AG04450 (cell line): ENCODE measurements around the gene TRABD. TPM values are rescaled to one million over a fixed set of nuclear protein-coding genes. Genes with fewer than 3 reads are reported as not detected.

Experiments
- CTCF ChIA-PET: fragments of 300-600, 350-600 bp; formaldehyde crosslinking; extraction: SDS; loops from one replicate; lab custom pipeline; 2022; ENCODE audit warnings: antibody characterized with exemption, inconsistent platforms; lab: Charles Lee
- POLR2A ChIA-PET: fragments of 350-600 bp; formaldehyde crosslinking; extraction: SDS; loops from one replicate; lab custom pipeline; 2021; ENCODE audit warnings: antibody characterized with exemption, inconsistent platforms; lab: Yijun Ruan, JAX
- DNase-seq: peaks from one replicate; pipeline ENCODE4 v3.0.0-alpha.2; 2011; ENCODE audit warnings: low read depth, low spot score
- H3K27ac ChIP-seq: one replicate; pipeline ENCODE4 v1.5.1; 2012; ENCODE audit warnings: low read depth, low read length, control low read depth
- H3K27me3 ChIP-seq: one replicate; pipeline ENCODE4 v1.6.0; 2012; ENCODE audit warnings: low read length; ENCODE audit not compliant: control insufficient read depth, insufficient read depth
- H3K4me3 ChIP-seq: 2 replicates; pipeline ENCODE4 v1.5.1; 2011; ENCODE audit warnings: mild to moderate bottlenecking, low read depth, low read length, control low read depth
- H3K9me3 ChIP-seq: 2 replicates; pipeline ENCODE4 v1.5.1; 2012; ENCODE audit warnings: low read length; ENCODE audit not compliant: control insufficient read depth, insufficient read depth
- polyA plus RNA-seq: library from polyadenylated mRNA; depleted of rRNA; stranded (reverse); fragments of >200 nt; gene quantifications from 2 replicates; pipeline ENCODE4 v1.2.3, GENCODE V29; 2011
- TF ChIP-seq, protein P1 (sequence below): IDR thresholded peaks from 2 replicates; pipeline ENCODE4 v1.5.1; 2011; ENCODE audit warnings: low read depth, low read length, control low read depth, inconsistent platforms

The TRABD gene
- polyA plus RNA-seq, 1 experiment, result 8.7 TPM

DNA sequence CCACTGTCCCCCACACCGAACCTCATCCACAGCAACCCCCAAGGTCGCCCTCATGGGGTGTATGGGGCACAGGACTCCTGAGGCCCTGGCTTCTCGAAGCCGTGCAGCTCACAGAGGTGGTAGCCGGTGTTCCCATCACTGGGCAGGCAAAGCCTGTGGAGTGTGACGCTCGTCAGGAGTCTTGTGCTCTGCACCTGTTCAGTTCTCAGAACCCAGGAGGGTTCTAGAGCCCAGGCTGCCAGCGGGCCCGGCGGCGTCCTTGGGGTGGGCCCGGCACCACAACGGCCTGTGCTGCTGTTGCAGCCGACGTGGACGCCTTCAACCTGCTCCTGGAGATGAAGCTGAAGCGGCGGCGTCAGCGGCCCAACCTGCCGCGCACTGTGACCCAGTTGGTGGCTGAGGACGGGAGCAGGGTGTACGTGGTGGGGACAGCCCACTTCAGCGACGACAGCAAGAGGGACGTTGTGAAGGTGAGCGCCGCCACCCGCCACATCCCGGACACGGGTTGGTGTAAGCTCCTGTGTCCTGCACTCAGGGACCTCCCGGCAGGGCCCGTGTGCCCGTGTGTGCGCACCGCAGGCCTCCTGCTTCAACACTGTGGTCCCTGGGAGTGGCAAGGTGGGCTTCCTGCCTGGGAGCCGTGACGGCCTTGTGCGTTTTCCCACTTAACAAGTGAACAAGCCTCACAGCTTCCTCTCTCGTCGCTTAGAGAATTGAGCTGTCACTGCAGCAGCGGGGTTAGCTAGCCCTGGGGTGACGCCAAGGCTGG lies 8.5 kb downstream of the TRABD start:
- ChIA-PET CTCF (no interaction called here), POLR2A (no interaction called here)
- no peaks in the 10 kb centered on the region for H3K27me3 ChIP-seq
- no peak overlapping the region for H3K27ac ChIP-seq
- TF ChIP-seq, protein P1, sequence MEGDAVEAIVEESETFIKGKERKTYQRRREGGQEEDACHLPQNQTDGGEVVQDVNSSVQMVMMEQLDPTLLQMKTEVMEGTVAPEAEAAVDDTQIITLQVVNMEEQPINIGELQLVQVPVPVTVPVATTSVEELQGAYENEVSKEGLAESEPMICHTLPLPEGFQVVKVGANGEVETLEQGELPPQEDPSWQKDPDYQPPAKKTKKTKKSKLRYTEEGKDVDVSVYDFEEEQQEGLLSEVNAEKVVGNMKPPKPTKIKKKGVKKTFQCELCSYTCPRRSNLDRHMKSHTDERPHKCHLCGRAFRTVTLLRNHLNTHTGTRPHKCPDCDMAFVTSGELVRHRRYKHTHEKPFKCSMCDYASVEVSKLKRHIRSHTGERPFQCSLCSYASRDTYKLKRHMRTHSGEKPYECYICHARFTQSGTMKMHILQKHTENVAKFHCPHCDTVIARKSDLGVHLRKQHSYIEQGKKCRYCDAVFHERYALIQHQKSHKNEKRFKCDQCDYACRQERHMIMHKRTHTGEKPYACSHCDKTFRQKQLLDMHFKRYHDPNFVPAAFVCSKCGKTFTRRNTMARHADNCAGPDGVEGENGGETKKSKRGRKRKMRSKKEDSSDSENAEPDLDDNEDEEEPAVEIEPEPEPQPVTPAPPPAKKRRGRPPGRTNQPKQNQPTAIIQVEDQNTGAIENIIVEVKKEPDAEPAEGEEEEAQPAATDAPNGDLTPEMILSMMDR, result no peak
- DNase-seq, result no peak
- no peak overlapping the region for H3K4me3 ChIP-seq
- no peaks in the 10 kb centered on the region; the same call in 1 of the 2 replicates for H3K9me3 ChIP-seq

DNA sequence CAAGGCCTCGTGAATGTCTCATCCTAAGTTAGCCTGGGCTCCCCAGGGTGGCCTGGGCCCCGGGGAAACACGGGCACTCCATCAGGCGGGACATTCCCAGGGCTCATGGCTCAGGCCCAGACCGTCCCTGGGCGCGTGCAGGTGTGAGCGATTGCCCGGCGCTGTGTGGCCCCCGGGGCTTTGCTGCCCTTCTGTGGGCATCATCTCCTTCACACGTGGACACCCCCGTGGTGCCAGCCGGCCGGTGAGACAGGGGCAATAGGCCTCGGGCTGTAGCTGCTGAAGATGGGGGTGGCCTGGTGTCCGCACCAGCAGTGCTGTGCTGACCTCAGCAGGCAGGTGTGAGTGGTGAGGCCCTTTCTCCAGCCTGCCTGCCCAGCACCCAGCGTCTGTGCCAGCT lies 10.5 kb downstream of the TRABD start:
- Histone ChIP-seq H3K9me3 (no peaks in the 10 kb centered on the region; the same call in 1 of the 2 replicates), H3K27ac (no peak overlapping the region), H3K27me3 (no peaks in the 10 kb centered on the region), H3K4me3 (no peak overlapping the region)
- ChIA-PET CTCF (no interaction called here), POLR2A (no interaction called here)
- no peak for DNase-seq
- TF ChIP-seq, protein P1, result no peak

DNA sequence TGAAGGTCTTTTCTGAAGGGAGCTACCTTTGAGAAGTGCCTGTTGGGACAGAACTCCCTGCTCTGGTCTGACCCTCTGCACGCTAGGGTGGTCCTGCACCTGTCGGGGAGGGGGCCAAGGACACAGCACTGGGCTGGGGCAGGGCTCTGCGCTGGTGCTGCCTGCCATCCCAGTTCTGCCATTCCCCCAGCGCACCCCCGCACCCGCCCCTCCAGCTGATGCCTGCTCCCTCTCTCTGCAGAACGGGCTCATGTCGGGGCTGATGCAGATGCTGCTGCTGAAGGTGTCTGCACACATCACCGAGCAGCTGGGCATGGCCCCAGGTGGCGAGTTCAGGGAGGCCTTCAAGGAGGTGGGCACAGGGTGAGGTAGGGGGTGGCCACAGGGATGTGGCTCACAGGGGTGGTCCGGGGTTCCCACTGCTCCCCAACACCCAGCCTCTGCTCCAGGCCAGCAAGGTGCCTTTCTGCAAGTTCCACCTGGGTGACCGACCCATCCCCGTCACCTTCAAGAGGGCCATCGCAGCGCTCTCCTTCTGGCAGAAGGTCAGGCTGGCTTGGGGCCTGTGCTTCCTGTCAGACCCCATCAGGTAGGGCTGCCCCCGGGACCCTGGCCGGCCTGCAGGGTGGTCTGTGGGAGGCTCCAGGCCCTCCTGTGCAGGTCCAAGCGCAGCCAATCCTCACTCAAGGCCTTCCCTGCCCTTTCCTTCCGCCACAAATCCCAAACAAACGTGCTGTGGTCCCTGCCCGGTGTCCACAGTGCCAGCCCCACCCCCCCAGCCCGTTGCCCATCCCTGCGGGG lies 11.5 kb downstream of the TRABD start:
- CTCF ChIA-PET, result no interaction called here
- Histone ChIP-seq H3K9me3 (no peaks in the 10 kb centered on the region; the same call in 1 of the 2 replicates), H3K27ac (no peak overlapping the region), H3K4me3 (no peak overlapping the region), H3K27me3 (no peaks in the 10 kb centered on the region)
- TF ChIP-seq, protein P1, result no peak
- POLR2A ChIA-PET, result no interaction called here
- no peak for DNase-seq

GRCh38 chr22:50197856-50198623 lies 12.3 kb downstream of the TRABD start:
- no peak overlapping the region for H3K27ac ChIP-seq
- DNase-seq, result no peak
- no peaks in the 10 kb centered on the region; the same call in 1 of the 2 replicates for H3K9me3 ChIP-seq
- H3K27me3 ChIP-seq, result no peaks in the 10 kb centered on the region
- CTCF ChIA-PET, result no interaction called here
- TF ChIP-seq, protein P1, result no peak
- H3K4me3 ChIP-seq, result no peak overlapping the region
- POLR2A ChIA-PET, result no interaction called here
